HG03354 (cell line): ENCODE results near the gene SLC38A8.

ENCODE experiments used
- ATAC-seq: cut with Tn5 transposase; IDR thresholded peaks from one replicate; pipeline ENCODE4 v1.9.1; 2021; ENCODE audit warnings: mild to moderate bottlenecking; ENCODE audit not compliant: unreplicated experiment, poor library complexity, severe bottlenecking

SLC38A8 gene

GRCh38 chr16:83975590-83976260 lies 66.9 kb downstream of the SLC38A8 start:
- ATAC-seq = no peak

- no peak for ATAC-seq
Observed at GRCh38 chr16:83974475-83974874, 68.1 kb downstream of the SLC38A8 start.

GRCh38 chr16:83973581-83974385 lies 68.8 kb downstream of the SLC38A8 start:
- no peak for ATAC-seq

- no peak for ATAC-seq
Observed at GRCh38 chr16:83973077-83973476, 69.5 kb downstream of the SLC38A8 start.

- no peak for ATAC-seq
Observed at GRCh38 chr16:83972256-83973008, 70.2 kb downstream of the SLC38A8 start.

GRCh38 chr16:83971165-83972130 lies 71.1 kb downstream of the SLC38A8 start:
- ATAC-seq = no peak

- ATAC-seq = no peak
Observed at GRCh38 chr16:83970430-83970815, 72.2 kb downstream of the SLC38A8 start.

- ATAC-seq = no peak
Observed at GRCh38 chr16:83969771-83970429, 72.7 kb downstream of the SLC38A8 start.

- no peak for ATAC-seq
Observed at GRCh38 chr16:83968891-83969649, 73.5 kb downstream of the SLC38A8 start.

GRCh38 chr16:83968306-83968851 lies 74.2 kb downstream of the SLC38A8 start:
- no peak for ATAC-seq

- ATAC-seq = no peak
Observed at GRCh38 chr16:83967838-83968305, 74.7 kb downstream of the SLC38A8 start, which contains the start of gene NECAB2. Gene NECAB2, plus strand, starts transcription at chr16:83968244. Its CDS starts 405 bp downstream, at chr16:83968649.

- no peak for ATAC-seq
Observed at GRCh38 chr16:83967091-83967490, 75.5 kb downstream of the SLC38A8 start.

GRCh38 chr16:83966153-83966696 lies 76.4 kb downstream of the SLC38A8 start:
- no peak for ATAC-seq

GRCh38 chr16:83965444-83966152 lies 77.0 kb downstream of the SLC38A8 start:
- no peak for ATAC-seq

- no peak for ATAC-seq
Observed at GRCh38 chr16:83964684-83965443, 77.7 kb downstream of the SLC38A8 start.
